Immature natural killer cell (primary cell): ENCODE data around the gene NBEAL2. TPM values are rescaled to one million over a fixed set of nuclear protein-coding genes. Genes with fewer than 3 reads are reported as not detected.
A peak's percentile ranks its signal among the peaks of the same experiment; 100 is the strongest.

ENCODE experiments used
- DNase-seq, 3 donors: peaks; one replicate each; pipeline ENCODE4 v3.0.0; 2022; ENCODE audit warnings: mixed read lengths in 1 of 3
- H3K27ac Mint-ChIP-seq, 6 donors: one replicate each; pipeline ENCODE4 v1.8.0; 2020; ENCODE audit warnings: mixed read lengths in 6 of 6, mild to moderate bottlenecking in 5 of 6, inconsistent platforms in 4 of 6, moderate library complexity in 3 of 6
- H3K27me3 Mint-ChIP-seq, 3 donors: one replicate each; pipeline ENCODE4 v1.8.0; 2020 to 2021; ENCODE audit warnings: low read depth in 3 of 3, mild to moderate bottlenecking in 3 of 3, mixed read lengths in 3 of 3, moderate library complexity in 3 of 3, inconsistent platforms in 1 of 3
- H3K36me3 Mint-ChIP-seq, 3 donors: one replicate each; pipeline ENCODE4 v1.8.0; 2020; ENCODE audit warnings: mixed read lengths in 3 of 3, inconsistent platforms in 2 of 3, mild to moderate bottlenecking in 2 of 3
- H3K4me1 Mint-ChIP-seq, 2 donors: one replicate each; pipeline ENCODE4 v1.8.0; 2020; ENCODE audit warnings: inconsistent platforms in 2 of 2, mild to moderate bottlenecking in 2 of 2, mixed read lengths in 2 of 2, moderate library complexity in 1 of 2
- H3K4me3 Mint-ChIP-seq, 5 donors: one replicate each; pipeline ENCODE4 v1.8.0; 2020; ENCODE audit warnings: mild to moderate bottlenecking in 5 of 5, mixed read lengths in 5 of 5, inconsistent platforms in 3 of 5, moderate library complexity in 3 of 5
- H3K9me3 Mint-ChIP-seq, 6 donors: one replicate each; pipeline ENCODE4 v1.8.0; 2020; ENCODE audit warnings: mild to moderate bottlenecking in 6 of 6, mixed read lengths in 6 of 6, inconsistent platforms in 4 of 6, moderate library complexity in 3 of 6
- polyA plus RNA-seq, 3 donors: library from polyadenylated mRNA; unstranded; fragments of 300-500 nt; fragmentation: Illumina TruSeq; gene quantifications; one replicate each; pipeline ENCODE4 v1.2.3, GENCODE V29; 2021

NBEAL2 gene, protein sequence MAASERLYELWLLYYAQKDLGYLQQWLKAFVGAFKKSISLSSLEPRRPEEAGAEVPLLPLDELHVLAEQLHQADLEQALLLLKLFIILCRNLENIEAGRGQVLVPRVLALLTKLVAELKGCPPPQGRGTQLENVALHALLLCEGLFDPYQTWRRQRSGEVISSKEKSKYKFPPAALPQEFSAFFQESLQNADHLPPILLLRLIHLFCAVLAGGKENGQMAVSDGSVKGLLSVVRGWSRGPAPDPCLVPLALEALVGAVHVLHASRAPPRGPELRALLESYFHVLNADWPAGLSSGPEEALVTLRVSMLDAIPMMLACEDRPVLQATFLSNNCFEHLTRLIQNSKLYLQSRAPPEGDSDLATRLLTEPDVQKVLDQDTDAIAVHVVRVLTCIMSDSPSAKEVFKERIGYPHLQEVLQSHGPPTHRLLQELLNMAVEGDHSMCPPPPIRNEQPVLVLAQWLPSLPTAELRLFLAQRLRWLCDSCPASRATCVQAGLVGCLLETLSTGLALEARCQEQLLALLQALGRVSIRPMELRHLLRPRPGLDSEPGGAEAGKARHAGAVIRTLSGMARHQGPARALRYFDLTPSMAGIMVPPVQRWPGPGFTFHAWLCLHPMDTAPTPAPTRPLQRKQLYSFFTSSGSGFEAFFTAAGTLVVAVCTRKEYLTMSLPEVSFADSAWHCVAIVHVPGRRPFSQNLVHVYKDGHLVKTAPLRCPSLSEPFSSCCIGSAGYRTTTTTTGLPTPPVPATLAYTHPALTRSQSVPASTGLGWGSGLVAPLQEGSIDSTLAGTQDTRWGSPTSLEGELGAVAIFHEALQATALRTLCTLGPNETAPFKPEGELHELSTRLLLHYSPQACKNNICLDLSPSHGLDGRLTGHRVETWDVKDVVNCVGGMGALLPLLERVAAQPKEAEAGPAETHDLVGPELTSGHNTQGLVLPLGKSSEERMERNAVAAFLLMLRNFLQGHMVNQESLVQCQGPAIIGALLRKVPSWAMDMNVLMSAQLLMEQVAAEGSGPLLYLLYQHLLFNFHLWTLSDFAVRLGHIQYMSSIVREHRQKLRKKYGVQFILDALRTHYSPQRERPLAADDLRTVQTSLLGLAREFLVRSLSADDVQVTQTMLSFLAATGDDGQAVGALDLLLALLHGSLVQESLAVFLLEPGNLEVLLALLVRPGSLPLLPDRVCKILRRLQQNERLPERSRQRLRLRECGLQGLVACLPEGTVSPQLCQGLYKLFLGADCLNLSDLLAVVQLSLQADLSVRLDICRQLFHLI (N-terminal part only)
- 10 to 100 TPM in 1 of 3 donors, 1 to 10 TPM in 2; 7.9 to 28.4 (median 9.9) TPM for polyA plus RNA-seq

DNA sequence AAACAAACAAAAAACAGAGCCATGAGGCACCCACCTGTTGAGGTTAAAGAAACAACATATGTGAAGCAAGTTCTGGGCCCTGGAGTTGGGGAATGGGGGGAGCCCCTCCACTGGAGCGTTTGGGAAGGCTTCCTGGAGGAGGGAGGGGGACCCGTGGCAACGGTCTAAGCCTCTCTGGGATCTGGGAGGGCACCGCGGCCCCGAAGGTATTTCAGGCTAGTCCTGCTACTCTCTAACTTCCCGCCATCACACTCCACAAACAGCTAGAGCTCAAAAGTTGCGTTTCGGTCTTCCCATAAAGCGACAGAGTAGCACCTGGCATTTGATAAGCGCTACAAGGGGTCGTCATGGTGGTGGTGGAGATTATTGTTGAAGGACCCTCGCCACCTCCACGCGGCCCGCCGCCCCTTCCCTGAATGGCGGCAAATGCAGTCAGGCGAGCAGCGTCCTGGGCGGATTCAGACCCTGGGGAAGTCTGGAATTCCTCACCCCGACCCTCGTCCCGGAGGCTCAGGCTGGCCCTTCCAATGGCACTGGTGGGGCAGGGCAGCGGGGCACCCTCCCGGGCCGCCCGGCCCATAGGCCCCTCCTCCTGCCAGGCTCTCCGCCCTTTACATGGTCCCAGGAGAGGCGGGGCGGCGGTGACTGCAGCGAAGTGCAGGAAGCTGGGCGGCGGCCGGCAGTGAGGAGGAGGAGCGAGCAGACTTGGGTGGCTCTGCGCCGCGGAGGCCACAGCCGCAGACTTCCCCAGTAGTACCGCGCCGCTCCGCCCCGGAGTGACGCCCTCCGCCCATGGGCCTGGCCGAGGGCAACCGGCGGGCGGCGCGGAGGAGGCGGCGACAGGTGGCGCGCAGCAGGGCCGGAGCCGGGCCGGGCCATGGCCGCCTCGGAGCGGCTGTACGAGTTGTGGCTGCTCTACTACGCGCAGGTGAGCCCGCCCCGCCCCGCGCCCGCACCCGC lies at the start of gene NBEAL2:
Gene NBEAL2, plus strand, starts transcription at position 682 of the 960 bp plus-strand sequence. Its CDS starts 196 bp downstream, at position 878.
- Mint-ChIP-seq H3K4me1 (peaks cover 77 to 80% of the 10 kb centered on the region in 2 donors), H3K27me3 (peaks cover 5 to 15% (median 6%) of the 10 kb centered on the region in 3 donors)

DNA sequence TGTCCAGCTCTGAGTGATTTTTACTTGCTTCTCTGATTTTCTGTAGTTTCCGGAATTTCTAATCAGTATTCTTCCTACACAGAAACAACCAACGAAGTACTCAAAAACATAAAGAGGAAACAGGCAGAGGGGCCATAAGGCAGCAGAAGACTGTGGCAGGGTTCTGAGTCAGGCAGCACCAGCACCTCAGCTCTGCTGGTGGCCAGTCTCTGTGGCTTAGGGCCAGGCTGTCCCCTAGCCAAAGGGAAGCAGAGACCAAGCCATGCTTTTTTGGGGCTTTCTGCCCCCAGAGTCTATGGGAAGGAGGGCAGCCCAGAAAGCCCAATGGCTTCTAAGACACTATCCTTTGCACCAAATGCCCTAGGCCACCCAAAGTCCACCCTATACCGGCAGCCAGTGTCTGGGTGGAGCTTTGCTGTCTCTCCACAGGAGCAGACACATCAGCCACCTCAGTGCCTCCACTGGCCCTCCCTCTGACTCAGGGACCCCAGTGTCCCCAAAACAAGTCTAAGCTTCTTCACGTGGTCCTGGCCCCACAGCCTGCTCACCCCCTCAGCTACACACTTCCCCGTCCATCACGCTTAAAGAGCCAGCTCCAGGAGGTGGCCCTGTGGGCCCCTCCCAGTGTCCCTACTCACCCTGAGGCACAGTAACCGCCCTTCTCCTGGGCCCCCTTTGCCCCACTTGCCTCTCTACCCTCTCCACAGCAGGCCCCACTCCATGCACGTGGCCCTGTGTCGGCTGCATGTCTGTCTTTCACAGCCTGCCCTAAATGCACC lies 49.1 kb upstream of the NBEAL2 start:
- peak overlapping the region; percentile 60 to 95 (median 90) for H3K27ac Mint-ChIP-seq
- peak overlapping the region; percentile 61 to 75 (median 68) for H3K4me3 Mint-ChIP-seq
- peaks cover 6 to 12% (median 10%) of the 10 kb centered on the region in 6 donors for H3K9me3 Mint-ChIP-seq
- H3K4me1 Mint-ChIP-seq = peaks cover 89 to 94% of the 10 kb centered on the region in 2 donors
- no peak for DNase-seq
- peaks cover 5 to 13% (median 10%) of the 10 kb centered on the region in 3 donors for H3K36me3 Mint-ChIP-seq
- H3K27me3 Mint-ChIP-seq = peaks cover 0 to 19% (median 9%) of the 10 kb centered on the region in 3 donors

More for the DNA sequence above, at the start of gene NBEAL2:
- peak within 1 kb of the TSS; percentile 89 to 93 (median 92) for H3K4me3 Mint-ChIP-seq
- peaks cover 0 to 3% (median 0%) of the 10 kb centered on the region in 3 donors for H3K36me3 Mint-ChIP-seq
- DNase-seq = peak; percentile 95 to 97 (median 97)
- H3K9me3 Mint-ChIP-seq = no peaks in the 10 kb centered on the region
- H3K27ac Mint-ChIP-seq = peak within 1 kb of the TSS; percentile 92 to 96 (median 94)

DNA sequence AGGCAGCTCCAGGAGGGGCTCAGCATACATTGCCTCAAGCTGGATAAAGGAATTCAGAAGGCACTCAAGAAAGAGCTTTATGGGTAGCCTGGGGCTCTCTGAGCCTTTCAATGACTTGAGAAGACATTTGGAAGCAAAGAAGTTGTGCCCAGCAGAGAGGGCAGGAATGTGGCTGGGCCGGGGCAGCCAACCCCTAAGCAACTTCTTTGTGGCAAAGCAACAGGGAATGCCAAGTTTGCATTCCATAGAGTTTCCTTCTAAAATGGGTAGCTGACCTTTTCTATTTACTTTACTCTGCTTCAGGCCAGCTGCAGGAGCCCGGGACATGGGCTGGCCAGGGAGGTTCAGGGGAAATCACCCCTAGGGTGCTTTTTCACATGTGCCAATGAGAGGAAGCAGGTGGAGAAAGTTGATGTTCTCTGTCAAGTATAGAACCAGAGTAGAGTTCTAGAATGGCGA lies 48.5 kb upstream of the NBEAL2 start:
- H3K27me3 Mint-ChIP-seq = peaks cover 0 to 19% (median 9%) of the 10 kb centered on the region in 3 donors
- H3K4me3 Mint-ChIP-seq = peak overlapping the region; percentile 67 to 75 (median 69)
- peaks cover 6 to 12% (median 10%) of the 10 kb centered on the region in 6 donors for H3K9me3 Mint-ChIP-seq
- H3K4me1 Mint-ChIP-seq = peaks cover 83 to 94% of the 10 kb centered on the region in 2 donors
- no peak for DNase-seq
- peaks cover 8 to 16% (median 14%) of the 10 kb centered on the region in 3 donors for H3K36me3 Mint-ChIP-seq
- peak overlapping the region; percentile 60 to 95 (median 90) for H3K27ac Mint-ChIP-seq

DNA sequence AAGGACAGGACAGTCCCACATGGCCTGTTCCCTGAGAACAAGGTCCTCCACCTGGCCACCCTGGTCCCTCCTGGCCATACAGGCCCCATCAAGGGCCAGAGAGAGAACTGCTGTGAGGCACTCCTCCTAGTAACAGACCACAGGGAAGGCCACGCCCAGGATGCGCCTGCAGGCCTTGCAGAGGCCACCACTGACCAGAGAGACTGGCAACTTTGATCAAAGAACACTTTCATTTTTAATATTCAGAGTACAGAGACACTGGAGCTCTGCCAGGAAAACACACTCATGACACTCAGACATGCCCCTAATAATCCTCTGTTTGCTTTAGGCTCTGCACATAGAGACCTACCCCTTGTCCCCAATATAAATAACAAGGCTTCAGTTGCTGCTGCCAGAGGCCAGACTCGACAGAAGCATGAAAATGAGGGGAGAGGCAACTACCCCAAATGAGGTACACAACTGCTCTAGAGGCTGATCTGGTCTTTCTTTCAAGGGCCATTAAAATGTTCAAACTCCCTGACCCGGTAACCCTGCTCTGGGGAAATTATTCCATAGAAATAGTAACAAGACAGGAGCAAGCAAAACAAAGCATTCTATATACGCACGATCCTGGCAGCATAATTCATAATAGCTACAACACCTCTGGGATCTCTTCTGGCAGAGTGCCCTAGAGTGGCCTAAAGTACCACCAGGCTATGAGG lies 47.7 kb upstream of the NBEAL2 start:
- H3K27ac Mint-ChIP-seq = peak overlapping the region; percentile 60 to 95 (median 90)
- peak overlapping the region; percentile 67 to 75 (median 69) for H3K4me3 Mint-ChIP-seq
- peaks cover 0 to 21% (median 8%) of the 10 kb centered on the region in 3 donors for H3K27me3 Mint-ChIP-seq
- H3K4me1 Mint-ChIP-seq = peaks cover 79 to 94% of the 10 kb centered on the region in 2 donors
- DNase-seq = peak; percentile 46 to 55 (median 54)
- peaks cover 14 to 23% (median 19%) of the 10 kb centered on the region in 3 donors for H3K36me3 Mint-ChIP-seq
- peaks cover 6 to 12% (median 10%) of the 10 kb centered on the region in 6 donors for H3K9me3 Mint-ChIP-seq

DNA sequence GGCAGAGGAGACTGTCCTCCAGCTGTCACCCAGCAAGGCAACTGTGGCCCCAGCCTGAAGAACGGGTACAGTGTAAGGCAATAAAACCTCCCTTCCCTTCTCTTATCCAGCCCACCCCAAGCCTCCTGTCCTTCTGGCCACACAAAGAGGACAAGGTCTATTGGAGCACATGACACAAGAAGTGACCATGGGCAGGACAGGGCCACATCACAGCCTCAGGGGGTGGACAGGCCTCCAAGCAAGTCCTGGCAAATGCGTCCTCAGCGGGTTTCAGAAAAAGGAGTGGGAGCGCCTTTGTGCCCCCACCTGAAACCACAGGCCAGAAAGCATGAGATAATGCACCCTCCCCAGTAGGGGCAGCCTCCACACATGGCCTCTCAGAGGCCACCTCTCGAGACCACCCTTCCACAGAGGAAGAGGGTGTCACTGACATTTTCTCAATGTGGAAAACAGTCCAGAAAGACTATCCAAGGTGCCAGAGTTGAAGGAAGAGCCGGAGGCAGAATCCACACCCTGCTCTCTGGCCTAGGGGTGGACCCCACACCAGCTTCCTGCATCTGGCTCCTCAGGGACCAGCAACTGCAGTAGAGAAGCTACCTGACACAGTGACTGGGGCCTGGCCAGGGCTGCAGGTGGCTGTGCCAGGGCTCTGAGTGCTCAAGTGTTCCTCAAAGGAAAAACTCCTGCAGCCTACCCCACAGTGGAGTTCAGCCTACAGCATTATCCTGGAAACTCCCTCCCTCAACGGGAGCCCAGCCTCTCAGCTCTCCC lies 46.8 kb upstream of the NBEAL2 start:
- peak overlapping the region; percentile 60 to 95 (median 90) for H3K27ac Mint-ChIP-seq
- peak overlapping the region; percentile 67 to 75 (median 69) for H3K4me3 Mint-ChIP-seq
- peaks cover 14 to 25% (median 21%) of the 10 kb centered on the region in 3 donors for H3K36me3 Mint-ChIP-seq
- H3K4me1 Mint-ChIP-seq = peaks cover 77 to 88% of the 10 kb centered on the region in 2 donors
- peaks cover 6 to 12% (median 10%) of the 10 kb centered on the region in 6 donors for H3K9me3 Mint-ChIP-seq
- peaks cover 0 to 21% (median 4%) of the 10 kb centered on the region in 3 donors for H3K27me3 Mint-ChIP-seq
- no peak for DNase-seq

DNA sequence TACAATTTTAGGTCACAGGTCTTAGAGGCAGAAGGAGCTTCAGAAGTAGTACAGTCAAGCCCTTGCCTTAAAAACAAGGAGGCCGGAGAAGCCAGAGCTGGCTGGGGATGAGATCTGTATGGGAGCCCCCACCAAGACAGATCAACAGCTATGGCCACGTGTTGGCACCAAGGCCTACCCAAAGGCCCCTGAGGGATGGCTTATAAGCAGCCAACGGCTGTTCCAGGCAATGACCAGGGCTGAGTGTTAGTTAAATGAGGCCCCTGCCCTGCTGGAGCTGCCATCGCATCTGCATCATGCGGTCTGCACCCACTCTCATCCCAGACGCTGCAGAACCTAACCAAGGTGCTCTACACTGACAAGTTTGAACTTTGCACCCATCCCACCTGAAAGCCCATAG lies 46.2 kb upstream of the NBEAL2 start:
- peak overlapping the region in 1 of 5 donors; percentile 4 for H3K4me3 Mint-ChIP-seq
- peak overlapping the region; percentile 70 to 93 (median 82) for H3K27ac Mint-ChIP-seq
- DNase-seq = no peak
- peaks cover 5 to 12% (median 8%) of the 10 kb centered on the region in 6 donors for H3K9me3 Mint-ChIP-seq
- H3K27me3 Mint-ChIP-seq = peaks cover 0 to 21% (median 3%) of the 10 kb centered on the region in 3 donors
- H3K4me1 Mint-ChIP-seq = peaks cover 77 to 88% of the 10 kb centered on the region in 2 donors
- H3K36me3 Mint-ChIP-seq = peaks cover 14 to 31% (median 26%) of the 10 kb centered on the region in 3 donors

DNA sequence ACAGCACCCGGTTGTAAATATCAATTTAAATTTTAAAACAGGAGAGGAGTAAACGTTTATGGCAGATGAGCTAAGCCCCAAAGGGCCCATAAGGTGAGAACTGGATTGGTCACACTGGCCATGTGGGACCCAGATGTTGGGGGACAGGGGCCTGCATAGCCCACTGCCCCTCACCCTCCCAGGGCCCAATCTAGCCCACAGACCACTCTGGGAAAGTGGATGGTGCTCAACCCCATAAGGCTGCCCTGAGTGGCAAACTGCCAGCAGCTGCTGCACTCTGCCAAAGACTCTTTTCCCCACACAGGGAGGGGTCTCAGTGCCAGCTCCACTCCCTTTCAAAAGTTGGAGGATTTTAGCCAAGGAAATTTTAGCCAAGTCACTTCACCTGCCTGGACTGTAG lies 45.4 kb upstream of the NBEAL2 start:
- Mint-ChIP-seq H3K27me3 (peaks cover 0 to 14% (median 0%) of the 10 kb centered on the region in 3 donors), H3K4me1 (peaks cover 77 to 88% of the 10 kb centered on the region in 2 donors), H3K9me3 (peaks cover 0 to 4% (median under 1%) of the 10 kb centered on the region in 6 donors), H3K4me3 (no peak overlapping the region), H3K27ac (peak overlapping the region in 1 of 6 donors; percentile 70), H3K36me3 (peaks cover 13 to 28% (median 25%) of the 10 kb centered on the region in 3 donors)
- no peak for DNase-seq

DNA sequence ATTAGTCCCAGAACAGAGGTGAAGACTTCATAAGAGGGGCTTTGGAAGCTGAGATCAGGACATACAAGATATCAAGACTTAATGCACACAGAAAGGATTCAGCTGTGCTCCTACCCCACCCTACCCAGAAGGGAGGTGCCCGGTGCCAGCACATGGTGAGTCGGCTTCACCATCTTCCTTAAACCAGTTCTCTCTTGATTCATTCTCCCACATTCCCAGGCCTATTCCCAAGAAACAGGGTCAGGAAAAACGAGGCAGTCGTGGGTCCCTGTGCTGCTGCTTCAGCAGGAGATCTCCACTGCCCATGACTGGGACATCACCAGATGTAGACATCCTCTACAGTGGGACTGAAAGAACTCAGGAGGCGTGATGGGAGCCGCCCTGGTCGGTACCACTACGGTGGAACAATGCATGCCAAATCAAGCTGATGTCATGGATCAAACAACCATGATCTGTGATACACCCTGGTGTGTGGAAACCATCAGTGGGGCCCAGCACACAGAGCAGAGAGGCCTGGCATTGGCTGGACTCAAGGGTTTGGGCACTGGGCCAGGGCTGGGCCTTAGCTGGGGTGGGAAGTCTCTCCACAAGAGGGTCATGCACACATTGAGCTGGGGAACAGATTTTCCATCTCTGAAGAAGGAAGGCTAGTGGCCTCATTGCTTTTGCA lies 44.8 kb upstream of the NBEAL2 start:
- DNase-seq = no peak
- Mint-ChIP-seq H3K4me3 (no peak overlapping the region), H3K4me1 (peaks cover 77 to 88% of the 10 kb centered on the region in 2 donors), H3K36me3 (peaks cover 13 to 26% (median 26%) of the 10 kb centered on the region in 3 donors), H3K27ac (peak overlapping the region in 2 of 6 donors; percentile 25 to 31), H3K27me3 (peaks cover 0 to 15% (median 2%) of the 10 kb centered on the region in 3 donors), H3K9me3 (no peaks in the 10 kb centered on the region)

DNA sequence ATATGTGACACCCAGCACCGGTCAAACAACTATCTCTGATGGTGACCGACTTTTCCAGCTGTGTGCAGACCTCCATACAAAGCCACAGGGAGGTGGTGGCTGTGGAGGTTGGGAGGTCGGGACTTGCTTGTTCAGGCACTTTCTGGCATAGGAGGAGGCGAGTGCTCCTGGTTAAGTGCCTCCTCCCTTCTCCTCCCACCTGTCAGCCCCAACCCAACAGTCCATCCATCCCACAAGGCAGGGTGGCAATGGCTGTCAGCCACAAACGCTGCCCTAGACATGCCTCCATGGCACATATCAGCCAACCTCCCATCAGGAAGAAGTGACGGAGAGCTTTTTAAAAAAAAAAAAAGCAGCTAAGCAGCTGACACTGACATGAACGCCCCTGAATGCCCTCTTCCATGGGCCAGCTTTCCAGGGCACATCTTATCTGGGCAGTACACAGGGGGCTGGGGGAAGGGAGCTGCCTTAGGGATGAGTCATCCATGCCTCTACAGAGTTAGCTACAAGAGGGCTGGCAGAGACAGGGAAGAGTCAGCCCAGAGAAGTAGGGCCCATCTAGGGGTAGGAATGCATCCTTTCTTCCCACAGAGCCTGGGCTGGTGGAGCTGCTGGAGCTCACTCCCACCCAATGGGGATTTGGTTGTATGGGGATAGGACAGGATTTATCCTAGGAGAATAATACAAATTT lies 44.2 kb upstream of the NBEAL2 start:
- peaks cover 17 to 32% (median 24%) of the 10 kb centered on the region in 3 donors for H3K36me3 Mint-ChIP-seq
- peak overlapping the region in 4 of 6 donors; percentile 25 to 74 (median 53) for H3K27ac Mint-ChIP-seq
- H3K4me3 Mint-ChIP-seq = no peak overlapping the region
- no peak for DNase-seq
- peaks cover 0 to 14% (median 2%) of the 10 kb centered on the region in 3 donors for H3K27me3 Mint-ChIP-seq
- peaks cover 79 to 88% of the 10 kb centered on the region in 2 donors for H3K4me1 Mint-ChIP-seq
- no peaks in the 10 kb centered on the region for H3K9me3 Mint-ChIP-seq
